Measurements from ENCODE around the gene TPM2. TPM values are rescaled to one million over a fixed set of nuclear protein-coding genes. Genes with fewer than 3 reads are reported as not detected.
A peak's percentile ranks its signal among the peaks of the same experiment; 100 is the strongest.

The TPM2 gene
- total and polyA plus RNA-seq, 11 donors, result 621 to 2,450 (median 858) TPM

- intact Hi-C loops (cut with DNase I), result loop anchor here in 4 of 10 donors (2.0 to 5.0 kb wide), 3 partner anchors 30 to 42 kb away; partner anchors contain the start of genes CCDC107 (in 1 of the 4) and RMRP (in 1 of the 4)
- WGBS, 4 donors, result 37 to 44% (median 41%) methylated on average over 12 of the region's 12 CpGs
- ATAC-seq, result no peak
- Histone ChIP-seq H3K27ac (peak overlapping the region; percentile 88 to 98 (median 97)), H3K4me3 (peak overlapping the region; percentile 61 to 93 (median 74)), H3K36me3 (peaks cover 0 to 27% (median 19%) of the 10 kb centered on the region in 9 donors), H3K4me1 (peaks cover 2 to 54% (median 28%) of the 10 kb centered on the region in 12 donors), H3K27me3 (no peaks in the 10 kb centered on the region), H3K9me3 (no peaks in the 10 kb centered on the region)
- no peak for TF ChIP-seq POLR2A (IDR thresholded peaks at IDR 0.05)
- DNase-seq, result no peak
Measured at GRCh38 chr9:35688558-35689541, 875 bp downstream of the TPM2 start.

GRCh38 chr9:35687972-35688557 is 1.7 kb downstream of the TPM2 start:
- Histone ChIP-seq H3K36me3 (peaks cover 0 to 35% (median 27%) of the 10 kb centered on the region in 9 donors), H3K4me1 (peaks cover 2 to 54% (median 28%) of the 10 kb centered on the region in 12 donors), H3K9me3 (no peaks in the 10 kb centered on the region), H3K27me3 (no peaks in the 10 kb centered on the region), H3K4me3 (peak overlapping the region; percentile 61 to 93 (median 74)), H3K27ac (peak overlapping the region; percentile 88 to 98 (median 97))
- TF ChIP-seq POLR2A (IDR thresholded peaks at IDR 0.05) (no peak), CTCF (IDR thresholded peaks at IDR 0.05) (no peak)
- intact Hi-C loops (cut with DNase I), result loop anchor here in 5 of 10 donors (2.0 to 5.0 kb wide), 5 partner anchors 21 to 41 kb away; partner anchors contain the start of genes CCDC107 (in 1 of the 5) and RMRP (in 1 of the 5)
- WGBS, 4 donors, result 47 to 56% (median 53%) methylated on average over 2 of the region's 2 CpGs
- peak in 3 of 5 donors; percentile 51 to 76 (median 54) for DNase-seq
- peak in 2 of 4 donors; percentile 3 to 12 for ATAC-seq

DNA sequence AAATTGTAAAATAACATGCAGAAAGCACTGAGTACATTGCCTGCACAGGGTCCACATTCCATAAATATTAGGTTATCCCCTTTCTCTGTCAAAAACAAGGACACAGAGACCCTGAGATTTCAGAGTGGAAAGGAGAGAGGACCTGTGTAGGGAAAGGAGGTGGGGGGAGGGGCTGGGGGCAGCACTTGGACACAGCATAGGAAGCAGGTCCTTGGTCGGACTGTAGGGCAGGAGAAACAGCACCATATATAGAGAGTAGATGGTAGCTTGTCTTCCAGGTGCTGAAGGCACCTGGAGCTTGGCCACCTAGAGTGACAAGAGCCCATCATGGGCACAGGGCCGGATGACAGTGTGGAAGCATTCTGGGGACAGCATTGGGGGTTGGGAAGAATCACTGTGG is 2.4 kb downstream of the TPM2 start:
- H3K36me3 ChIP-seq, result peaks cover 0 to 42% (median 35%) of the 10 kb centered on the region in 9 donors
- H3K27ac ChIP-seq, result peak overlapping the region; percentile 24 to 98 (median 97)
- H3K9me3 ChIP-seq, result no peaks in the 10 kb centered on the region
- ATAC-seq (no peak), DNase-seq (no peak)
- 39 to 49% (median 43%) methylated on average over 2 of the region's 2 CpGs for WGBS, 4 donors
- H3K4me3 ChIP-seq, result peak overlapping the region in 9 of 12 donors; percentile 61 to 93 (median 77)
- no peaks in the 10 kb centered on the region for H3K27me3 ChIP-seq
- intact Hi-C loops (cut with DNase I), result loop anchor here in 4 of 10 donors (2.0 to 5.0 kb wide), 4 partner anchors 21 to 40 kb away; no protein-coding TSS in a partner anchor
- peaks cover 2 to 54% (median 28%) of the 10 kb centered on the region in 12 donors for H3K4me1 ChIP-seq
- no peak for TF ChIP-seq CTCF (IDR thresholded peaks at IDR 0.05)
- no peak for TF ChIP-seq POLR2A (IDR thresholded peaks at IDR 0.05)
